GM12801 (cell line): ENCODE data around the gene GLG1.

Experiments used
- CTCF ChIP-seq: IDR thresholded peaks from one replicate; pipeline ENCODE4 v1.5.1; 2011; ENCODE audit warnings: control low read depth; ENCODE audit not compliant: insufficient read length; ENCODE audit errors: extremely low read depth

Gene GLG1

GRCh38 chr16:74560912-74561311 lies 46.0 kb downstream of the GLG1 start:
- TF ChIP-seq CTCF: no peak

GRCh38 chr16:74558873-74559272 lies 48.0 kb downstream of the GLG1 start:
- no peak for TF ChIP-seq CTCF

GRCh38 chr16:74557275-74557674 lies 49.6 kb downstream of the GLG1 start:
- no peak for TF ChIP-seq CTCF

- TF ChIP-seq CTCF: no peak
Measured at GRCh38 chr16:74556375-74556922, 50.5 kb downstream of the GLG1 start.

- no peak for TF ChIP-seq CTCF
Measured at GRCh38 chr16:74524926-74525325, 82.0 kb downstream of the GLG1 start.

- TF ChIP-seq CTCF: no peak
Measured at GRCh38 chr16:74524117-74524516, 82.8 kb downstream of the GLG1 start.

- no peak for TF ChIP-seq CTCF
Measured at GRCh38 chr16:74522160-74522559, 84.8 kb downstream of the GLG1 start.

GRCh38 chr16:74521691-74522090 lies 85.2 kb downstream of the GLG1 start:
- no peak for TF ChIP-seq CTCF
